Hindlimb muscle (tissue), 1 donor: ENCODE data around the gene PIGL. TPM values are rescaled to one million over a fixed set of nuclear protein-coding genes. Genes with fewer than 3 reads are reported as not detected.
"Not testable (repeated sequence)": the region's sequence is repeated elsewhere in the genome, so short reads cannot be mapped to it uniquely, and the experiment has no call there.

Experiments
- DNase-seq: peaks from one replicate; pipeline ENCODE4 v3.0.0-alpha.2; 2013
- polyA plus RNA-seq: library from polyadenylated mRNA; unstranded; fragments of 120-200 nt; gene quantifications from one replicate; pipeline ENCODE4 v1.2.1, GENCODE V29; 2013; ENCODE audit not compliant: insufficient read length

The PIGL gene
- 18.2 TPM for polyA plus RNA-seq

GRCh38 chr17:16217002-16217635 is at the start of gene PIGL:
TSS of gene PIGL (plus strand) at chr17:16217210. CDS start at chr17:16217227, 17 bp downstream.
- DNase-seq: peak; percentile 94

GRCh38 chr17:16171613-16172012 is 45.4 kb upstream of the PIGL start:
- DNase-seq: no peak

GRCh38 chr17:16178836-16179235 is 38.2 kb upstream of the PIGL start:
- DNase-seq: no peak

- DNase-seq: no peak
Observed at GRCh38 chr17:16181581-16181980, 35.4 kb upstream of the PIGL start.

- no peak for DNase-seq
Observed at GRCh38 chr17:16187642-16188041, 29.4 kb upstream of the PIGL start.

GRCh38 chr17:16189791-16190348 is 27.1 kb upstream of the PIGL start:
- no peak for DNase-seq

- no peak for DNase-seq
Observed at GRCh38 chr17:16190703-16191360, 26.2 kb upstream of the PIGL start.

GRCh38 chr17:16191604-16192003 is 25.4 kb upstream of the PIGL start:
- no peak for DNase-seq

- DNase-seq: not testable (repeated sequence)
Observed at GRCh38 chr17:16194307-16194835, 22.6 kb upstream of the PIGL start.

GRCh38 chr17:16197276-16197675 is 19.7 kb upstream of the PIGL start:
- no peak for DNase-seq

GRCh38 chr17:16199093-16199492 is 17.9 kb upstream of the PIGL start:
- DNase-seq: peak; percentile 4

- DNase-seq: not testable (repeated sequence)
Observed at GRCh38 chr17:16201693-16202131, 15.3 kb upstream of the PIGL start.

GRCh38 chr17:16202554-16203500 is 14.2 kb upstream of the PIGL start:
- DNase-seq: not testable (repeated sequence)

GRCh38 chr17:16204763-16205162 is 12.2 kb upstream of the PIGL start:
- not testable (repeated sequence) for DNase-seq

GRCh38 chr17:16211590-16211989 is 5.4 kb upstream of the PIGL start:
- no peak for DNase-seq

- DNase-seq: no peak
Observed at GRCh38 chr17:16212793-16213192, 4.2 kb upstream of the PIGL start.

- no peak for DNase-seq
Observed at GRCh38 chr17:16214190-16215001, 2.6 kb upstream of the PIGL start.

- no peak for DNase-seq
Observed at GRCh38 chr17:16215002-16215272, 2.1 kb upstream of the PIGL start.

GRCh38 chr17:16215273-16215964 is 1.6 kb upstream of the PIGL start, which contains the start of gene NCOR1:
TSS of gene NCOR1 (minus strand) at chr17:16215534. CDS start at chr17:16194569, 20,965 bp downstream.
- DNase-seq: peak; percentile 94

- DNase-seq: no peak
Observed at GRCh38 chr17:16215965-16216316, 1.1 kb upstream of the PIGL start.

- not testable (repeated sequence) for DNase-seq
Observed at GRCh38 chr17:16216341-16217001, 539 bp upstream of the PIGL start.
